ENCODE measurements around the gene HLA-DPB1.
"Not testable (repeated sequence)": the region's sequence is repeated elsewhere in the genome, so short reads cannot be mapped to it uniquely, and the experiment has no call there.

Gene HLA-DPB1

DNA sequence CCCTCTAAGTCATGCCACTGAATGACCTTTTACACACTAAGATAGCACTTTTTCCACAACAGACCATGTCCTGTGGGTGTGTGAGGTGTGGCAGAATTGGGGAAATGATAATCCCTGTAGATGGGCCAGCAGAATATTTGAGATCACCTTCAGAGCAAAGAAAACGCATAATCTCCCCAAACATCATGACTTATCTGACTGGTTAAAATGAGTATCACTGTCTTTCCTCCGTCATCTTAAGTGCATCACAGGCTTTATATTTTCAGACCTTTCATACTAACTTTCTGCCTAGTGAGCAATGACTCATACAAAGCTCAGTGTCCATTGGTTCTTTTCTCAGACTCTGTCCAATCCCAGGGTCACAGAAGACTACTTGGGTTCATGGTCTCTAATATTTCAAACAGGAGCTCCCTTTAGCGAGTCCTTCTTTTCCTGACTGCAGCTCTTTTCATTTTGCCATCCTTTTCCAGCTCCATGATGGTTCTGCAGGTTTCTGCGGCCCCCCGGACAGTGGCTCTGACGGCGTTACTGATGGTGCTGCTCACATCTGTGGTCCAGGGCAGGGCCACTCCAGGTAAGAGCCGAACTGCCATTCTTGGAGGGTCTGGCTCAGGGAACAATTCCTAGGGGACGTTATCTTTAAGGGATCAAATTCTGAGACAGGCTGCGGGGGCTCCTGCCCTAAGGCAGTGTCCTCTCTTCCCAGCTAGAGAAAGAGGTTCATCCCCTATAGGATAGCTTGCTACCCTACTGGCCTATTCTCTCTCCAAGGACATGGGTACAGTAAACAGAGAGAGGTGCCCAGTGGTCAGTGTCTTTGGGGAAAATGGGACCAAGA lies at the start of gene HLA-DPB1:
Gene HLA-DPB1, plus strand, starts transcription at position 423 of the 838 bp plus-strand sequence. Its CDS starts 52 bp downstream, at position 475.
- peak in 3 of 51 donors; percentile 9 to 31 (median 22) for DNase-seq

GRCh38 chr6:33028220-33028849 lies 47.5 kb upstream of the HLA-DPB1 start:
- DNase-seq = peak in 1 of 51 donors; percentile 6

- peak in 11 of 51 donors; percentile 11 to 32 (median 20) for DNase-seq
Measured at GRCh38 chr6:33029328-33030184, 46.2 kb upstream of the HLA-DPB1 start.

DNA sequence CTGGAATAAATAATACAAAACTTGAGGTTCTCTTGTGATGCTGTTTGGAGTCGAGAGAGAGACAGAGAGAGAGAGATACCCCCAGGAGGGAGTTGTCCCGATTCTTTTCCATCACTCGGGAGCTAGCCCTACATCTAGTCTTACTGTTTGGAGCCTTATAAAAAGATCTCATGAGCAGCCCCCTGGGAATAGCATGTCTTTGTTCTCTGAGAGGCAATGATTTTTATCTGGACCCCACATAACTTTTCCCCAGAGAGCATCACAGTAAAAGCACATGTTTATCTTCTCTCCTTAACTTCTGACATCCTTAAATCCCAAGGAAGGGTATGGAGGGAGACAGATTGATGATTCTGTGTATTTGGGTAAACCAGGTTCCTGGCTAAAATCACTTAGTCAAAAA lies 45.5 kb upstream of the HLA-DPB1 start:
- DNase-seq = no peak

GRCh38 chr6:33034554-33034953 lies 41.2 kb upstream of the HLA-DPB1 start:
- no peak for DNase-seq

GRCh38 chr6:33036535-33036934 lies 39.3 kb upstream of the HLA-DPB1 start:
- no peak for DNase-seq

GRCh38 chr6:33040157-33040556 lies 35.6 kb upstream of the HLA-DPB1 start:
- no peak for DNase-seq

DNA sequence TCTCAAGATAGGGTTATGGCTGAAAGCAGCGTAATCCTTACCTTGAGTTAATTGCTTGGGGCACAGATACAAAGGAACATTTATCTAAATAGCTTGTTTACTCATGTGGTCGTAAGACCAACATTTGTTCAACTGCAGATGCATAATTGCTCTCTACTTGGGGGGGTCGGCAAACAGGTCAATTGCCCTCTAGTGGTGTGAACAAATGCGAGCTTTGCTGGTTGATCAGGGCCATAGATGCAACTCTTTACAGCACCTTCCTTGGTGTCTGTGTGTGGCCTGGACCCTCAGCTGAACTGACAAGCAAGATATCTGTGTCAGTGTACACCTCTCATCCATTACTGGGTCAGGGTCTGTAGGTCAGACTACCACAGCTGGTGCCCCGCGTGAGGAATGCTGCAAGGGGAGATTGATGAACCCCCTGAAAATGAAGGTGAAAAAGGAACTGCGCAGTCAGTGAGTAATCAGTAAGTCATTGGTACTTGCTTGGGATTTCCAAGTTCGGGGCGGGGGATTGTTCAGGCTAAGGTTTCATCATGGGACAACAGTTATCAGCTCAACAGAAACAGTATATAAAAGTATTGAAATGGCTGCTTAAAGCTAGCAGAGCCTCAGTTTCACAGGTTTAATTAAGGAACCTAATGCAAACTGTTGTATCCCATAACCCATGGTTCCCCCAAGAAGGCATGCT lies 26.3 kb upstream of the HLA-DPB1 start:
- no peak for DNase-seq

DNA sequence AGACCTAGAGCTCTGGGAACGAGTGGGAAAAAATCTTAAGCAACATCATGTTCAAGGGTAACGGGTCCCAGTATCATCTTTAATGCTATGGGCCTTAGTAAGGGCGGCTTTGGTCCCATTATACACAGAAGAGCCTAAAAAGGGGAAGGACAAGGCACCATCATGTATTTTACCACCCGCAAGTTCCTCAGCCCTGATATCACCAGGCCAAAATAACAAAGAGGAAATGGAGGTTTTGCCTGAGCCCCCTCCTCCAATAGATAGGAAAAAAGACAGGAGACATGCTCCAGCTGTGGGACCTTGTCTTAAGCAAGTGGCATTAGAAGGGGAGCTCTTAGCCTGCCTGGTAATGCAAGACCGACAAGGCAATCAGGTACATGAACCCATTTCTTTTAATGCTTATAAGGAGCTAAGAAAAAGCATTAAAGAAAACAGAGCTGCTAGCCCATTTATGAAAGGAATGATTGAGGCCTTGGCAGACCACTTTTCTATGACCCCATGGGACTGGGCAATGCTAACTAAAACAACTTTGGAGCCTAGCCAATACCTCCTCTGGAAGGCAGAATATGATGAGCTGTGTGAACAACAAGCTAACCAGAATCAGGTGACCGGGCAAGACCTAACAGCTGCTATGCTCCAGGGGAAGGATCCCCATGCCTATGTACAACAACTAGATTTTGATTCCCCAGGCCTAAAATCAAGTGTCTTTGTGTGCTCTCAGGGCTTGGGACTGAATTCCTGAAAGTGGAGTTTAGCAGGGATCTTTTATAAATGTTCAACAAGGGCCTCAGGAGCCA lies 25.6 kb upstream of the HLA-DPB1 start:
- DNase-seq = no peak

DNA sequence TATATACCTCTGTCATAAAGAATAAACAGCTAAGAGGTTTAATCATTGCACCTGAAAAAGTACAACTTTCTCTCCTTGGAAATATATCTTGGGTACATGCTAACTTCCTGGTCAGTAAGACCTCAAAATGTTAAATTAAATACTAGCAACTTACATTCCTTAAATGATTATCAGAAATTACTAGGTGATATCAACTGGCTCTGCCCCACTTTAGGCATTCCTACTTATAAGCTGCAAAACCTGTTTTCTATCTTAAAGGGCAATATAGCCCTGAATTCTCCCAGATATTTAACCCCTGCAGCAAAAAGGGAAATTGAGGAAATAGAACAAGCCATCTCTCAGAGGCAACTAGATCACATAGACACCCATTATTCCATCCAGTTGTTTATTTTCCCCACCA lies 23.2 kb upstream of the HLA-DPB1 start:
- DNase-seq = no peak

GRCh38 chr6:33053230-33053629 lies 22.6 kb upstream of the HLA-DPB1 start:
- DNase-seq = no peak

DNA sequence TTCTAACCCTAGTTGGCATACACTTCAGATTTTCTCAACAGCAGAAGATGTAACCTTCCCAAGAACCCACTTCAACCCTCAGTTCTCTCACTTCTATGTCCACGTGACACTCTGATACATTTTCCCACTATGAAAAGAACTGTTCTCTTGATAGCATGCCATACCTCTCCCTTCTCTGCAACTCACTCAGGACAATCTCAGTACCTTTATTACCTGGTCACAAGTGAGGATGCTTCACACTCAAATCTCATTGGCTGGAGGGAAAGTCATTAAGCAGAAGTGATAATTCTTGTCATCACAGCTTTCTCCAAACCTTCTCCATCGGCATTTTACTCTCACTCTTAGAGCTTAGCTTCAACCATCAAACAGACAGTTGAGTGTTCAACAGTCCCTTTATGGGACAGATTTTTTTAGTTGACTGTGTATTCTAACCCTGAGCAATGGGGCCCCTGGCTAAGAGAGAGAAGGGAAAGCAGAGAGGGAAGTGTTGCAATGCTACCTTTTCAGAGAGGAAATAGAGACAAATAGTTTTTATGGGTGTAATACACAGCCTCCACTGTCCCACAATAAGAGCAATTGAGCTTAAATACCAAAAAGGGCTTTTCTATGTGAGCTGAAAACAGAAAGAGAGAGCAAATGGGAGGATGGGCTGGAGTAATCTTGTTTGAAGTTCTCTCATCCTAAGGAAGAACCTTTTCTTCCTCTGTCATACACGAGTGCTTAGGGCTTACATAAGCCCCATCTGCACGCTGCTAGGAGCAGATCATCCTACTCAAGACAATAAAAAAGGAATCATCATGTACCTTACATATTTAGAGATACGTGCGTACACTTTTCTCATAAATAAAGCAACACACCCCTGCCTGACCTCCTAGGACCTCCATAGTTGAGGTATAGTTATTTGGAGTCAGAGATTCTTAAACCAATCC lies 18.3 kb upstream of the HLA-DPB1 start:
- DNase-seq = peak in 1 of 51 donors; percentile 16

DNA sequence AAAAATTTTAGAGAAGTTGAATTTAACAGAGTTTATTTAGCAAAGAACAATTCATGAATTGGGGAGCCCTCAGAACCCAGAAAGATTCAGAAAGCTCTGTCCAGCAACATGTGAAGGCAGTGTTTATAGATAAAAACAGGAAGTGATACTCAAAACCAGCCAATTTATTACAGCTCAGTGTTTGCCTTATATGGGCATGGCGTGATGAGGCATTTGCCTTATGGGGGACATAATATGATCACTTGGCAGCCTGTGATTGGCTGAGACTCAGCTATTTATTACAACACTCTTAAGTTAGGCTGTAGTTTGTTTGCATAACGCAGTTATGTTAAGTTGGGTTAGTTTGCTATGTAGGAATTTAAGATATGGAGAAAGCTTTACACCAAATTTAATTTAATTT lies 13.8 kb upstream of the HLA-DPB1 start:
- no peak for DNase-seq

- not testable (repeated sequence) for DNase-seq
Measured at GRCh38 chr6:33063435-33063834, 12.4 kb upstream of the HLA-DPB1 start.

DNA sequence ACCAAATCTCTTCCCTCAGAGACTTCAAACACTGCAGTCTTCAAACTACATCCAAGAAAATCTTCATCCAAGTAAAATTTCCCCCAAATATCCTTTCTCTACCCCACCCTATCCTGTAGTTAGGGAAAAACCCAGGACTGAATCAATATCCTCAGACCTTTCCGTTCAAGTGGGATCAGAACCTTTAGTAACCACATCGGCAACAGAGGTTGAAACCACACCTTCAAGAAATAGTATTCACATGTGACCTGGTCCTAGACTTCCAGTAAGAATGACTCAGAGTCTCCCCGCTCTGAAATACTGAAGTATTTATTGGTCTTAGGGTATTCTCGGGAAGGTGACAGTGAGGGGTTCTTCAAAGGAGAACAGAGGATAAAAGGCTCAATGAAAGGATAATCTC lies 11.1 kb upstream of the HLA-DPB1 start:
- no peak for DNase-seq

- DNase-seq = no peak
Measured at GRCh38 chr6:33065312-33065711, 10.5 kb upstream of the HLA-DPB1 start.

DNA sequence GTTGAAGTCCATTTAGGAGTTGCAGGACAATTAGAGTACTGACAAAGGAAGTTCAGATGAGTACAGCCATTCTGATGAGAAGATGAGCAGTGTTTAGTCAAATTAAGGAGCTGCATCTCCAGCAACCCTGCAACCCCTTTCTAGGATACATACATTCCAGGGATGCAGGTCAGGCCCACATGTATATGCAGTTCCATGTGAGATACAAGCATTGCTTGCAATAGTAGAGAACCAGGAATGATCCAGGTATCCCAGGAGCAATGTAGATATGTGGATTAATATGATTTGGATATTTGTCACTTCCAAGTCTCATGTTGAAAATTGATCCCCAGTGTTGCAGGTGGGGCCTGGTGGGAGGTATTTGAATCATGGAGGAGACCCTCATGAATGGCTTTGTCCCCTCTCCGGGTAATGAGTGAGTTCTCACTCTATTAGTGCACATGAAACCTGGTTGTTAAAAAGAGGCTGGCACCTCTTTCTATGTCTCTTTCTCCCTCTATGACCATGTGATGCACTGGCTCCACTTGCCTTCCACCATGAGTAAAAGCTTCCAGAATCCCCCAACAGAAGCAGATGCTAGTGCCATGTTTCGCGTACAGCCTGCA lies 8.8 kb upstream of the HLA-DPB1 start:
- no peak for DNase-seq

DNA sequence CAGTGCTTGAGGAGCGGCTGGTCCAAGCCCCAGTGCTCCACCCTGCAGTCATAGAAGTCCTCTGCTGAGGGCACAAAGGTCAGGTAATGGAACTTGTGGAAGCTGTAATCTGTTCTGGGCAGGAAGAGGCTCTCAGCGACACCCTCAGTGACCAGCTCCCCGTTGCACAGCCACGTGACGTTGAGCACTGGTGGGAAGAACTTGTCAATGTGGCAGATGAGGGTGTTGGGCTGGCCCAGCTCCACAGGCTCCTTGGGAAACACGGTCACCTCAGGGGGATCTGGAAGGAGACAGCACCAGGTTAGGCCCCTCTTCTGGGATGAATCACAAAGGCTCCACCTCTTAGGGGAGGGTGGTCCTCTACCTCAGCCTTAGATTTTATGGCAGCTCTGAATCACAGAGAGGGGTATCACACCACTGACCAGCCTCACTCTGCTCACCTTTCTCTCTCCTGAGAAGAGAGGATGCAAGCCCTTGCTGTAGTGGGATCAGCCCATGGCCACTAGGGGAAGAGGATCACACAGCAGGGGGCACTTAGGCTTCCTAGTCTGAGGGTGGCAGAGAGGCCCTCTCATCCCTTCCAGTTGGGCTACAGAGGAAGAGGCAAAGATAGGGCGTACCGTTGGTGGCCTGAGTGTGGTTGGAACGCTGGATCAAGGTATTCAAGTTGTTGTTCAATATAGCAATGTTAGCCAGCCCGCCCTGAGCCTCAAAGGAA lies 6.6 kb upstream of the HLA-DPB1 start:
- DNase-seq = no peak
